ENCODE data around the gene CNOT11. TPM values are rescaled to one million over a fixed set of nuclear protein-coding genes. Genes with fewer than 3 reads are reported as not detected.
"Not testable (repeated sequence)": the region's sequence is repeated elsewhere in the genome, so short reads cannot be mapped to it uniquely, and the experiment has no call there.

CNOT11 gene
- total RNA-seq, 1 donor from 2014 or later = 30.6 TPM

DNA sequence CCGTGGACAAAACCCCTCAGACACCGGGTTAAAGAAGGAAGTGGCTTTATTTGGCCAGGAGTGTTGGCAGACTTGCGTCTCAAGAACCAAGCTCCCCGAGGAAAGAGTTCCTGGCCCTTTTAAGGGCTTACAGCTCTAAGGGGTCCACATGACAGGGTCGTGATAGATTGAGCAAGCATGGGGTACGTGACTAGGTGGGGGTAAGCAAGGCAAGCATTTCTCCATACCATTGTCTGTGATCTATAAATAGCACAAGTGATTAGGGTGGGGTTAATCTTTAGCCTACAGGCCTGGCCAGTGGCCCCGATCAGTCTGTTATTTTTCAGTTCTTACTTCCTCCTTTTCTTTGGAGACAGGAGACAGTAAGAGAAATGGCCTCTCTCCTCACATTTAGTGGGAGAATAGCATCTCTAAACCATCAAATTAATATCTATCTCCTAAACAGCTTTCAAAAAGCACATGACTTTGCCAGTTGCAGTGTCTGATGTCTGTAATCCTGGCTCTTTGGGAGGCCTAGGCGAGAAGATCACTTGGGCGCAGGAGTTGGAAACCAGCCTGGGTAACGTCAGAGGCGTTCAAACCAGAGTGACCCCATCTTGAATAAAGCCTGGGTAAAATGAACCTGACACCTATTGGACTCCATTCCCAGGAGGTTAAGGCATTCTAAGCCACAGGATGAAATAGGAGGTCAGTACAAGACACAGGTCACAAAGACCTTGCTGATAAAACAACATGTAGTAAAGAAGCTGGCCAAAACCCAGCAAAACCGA lies 18.3 kb upstream of the CNOT11 start:
- Histone ChIP-seq H3K27me3 (no peaks in the 10 kb centered on the region), H3K36me3 (no peaks in the 10 kb centered on the region), H3K4me3 (no peak overlapping the region), H3K4me1 (no peaks in the 10 kb centered on the region), H3K27ac (no peak overlapping the region), H3K9me3 (no peaks in the 10 kb centered on the region)
- intact Hi-C loops (cut with DNase I) = no loop called here
- DNase-seq (no peak), ATAC-seq (no peak)
- TF ChIP-seq, protein P1, sequence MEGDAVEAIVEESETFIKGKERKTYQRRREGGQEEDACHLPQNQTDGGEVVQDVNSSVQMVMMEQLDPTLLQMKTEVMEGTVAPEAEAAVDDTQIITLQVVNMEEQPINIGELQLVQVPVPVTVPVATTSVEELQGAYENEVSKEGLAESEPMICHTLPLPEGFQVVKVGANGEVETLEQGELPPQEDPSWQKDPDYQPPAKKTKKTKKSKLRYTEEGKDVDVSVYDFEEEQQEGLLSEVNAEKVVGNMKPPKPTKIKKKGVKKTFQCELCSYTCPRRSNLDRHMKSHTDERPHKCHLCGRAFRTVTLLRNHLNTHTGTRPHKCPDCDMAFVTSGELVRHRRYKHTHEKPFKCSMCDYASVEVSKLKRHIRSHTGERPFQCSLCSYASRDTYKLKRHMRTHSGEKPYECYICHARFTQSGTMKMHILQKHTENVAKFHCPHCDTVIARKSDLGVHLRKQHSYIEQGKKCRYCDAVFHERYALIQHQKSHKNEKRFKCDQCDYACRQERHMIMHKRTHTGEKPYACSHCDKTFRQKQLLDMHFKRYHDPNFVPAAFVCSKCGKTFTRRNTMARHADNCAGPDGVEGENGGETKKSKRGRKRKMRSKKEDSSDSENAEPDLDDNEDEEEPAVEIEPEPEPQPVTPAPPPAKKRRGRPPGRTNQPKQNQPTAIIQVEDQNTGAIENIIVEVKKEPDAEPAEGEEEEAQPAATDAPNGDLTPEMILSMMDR (IDR thresholded peaks at IDR 0.05) = no peak

DNA sequence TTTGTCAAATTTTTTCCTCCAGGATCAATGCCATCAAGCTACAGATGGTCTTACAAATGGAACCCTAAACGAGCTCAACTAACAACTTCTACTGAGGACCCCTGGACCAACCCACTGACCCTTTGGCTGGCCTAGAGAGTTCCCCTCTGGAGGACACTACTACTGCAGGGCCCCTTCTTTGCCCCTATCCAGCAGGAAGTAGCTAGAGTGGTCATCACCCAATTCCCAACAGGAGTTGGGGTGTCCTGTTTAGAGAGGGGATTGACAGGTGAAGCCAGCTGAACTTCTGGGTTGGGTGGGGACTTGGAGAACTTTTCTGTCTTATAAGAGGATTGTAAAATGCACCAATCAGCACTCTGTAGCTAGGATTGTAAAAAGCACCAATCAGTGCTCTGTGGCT lies 16.7 kb upstream of the CNOT11 start:
- H3K36me3 ChIP-seq; H3K27ac ChIP-seq; ATAC-seq; H3K27me3 ChIP-seq; intact Hi-C loops (cut with DNase I); H3K9me3 ChIP-seq; H3K4me1 ChIP-seq; DNase-seq; H3K4me3 ChIP-seq: not testable (repeated sequence)

- intact Hi-C loops (cut with DNase I); H3K27me3 ChIP-seq; H3K4me3 ChIP-seq; DNase-seq; H3K27ac ChIP-seq; H3K4me1 ChIP-seq; H3K36me3 ChIP-seq; ATAC-seq; H3K9me3 ChIP-seq: not testable (repeated sequence)
Observed at GRCh38 chr2:101237944-101238343, 14.7 kb upstream of the CNOT11 start.

GRCh38 chr2:101238930-101239759 lies 13.5 kb upstream of the CNOT11 start:
- TF ChIP-seq, protein P1 (IDR thresholded peaks at IDR 0.05) = no peak
- H3K4me3 ChIP-seq = no peak overlapping the region
- peak overlapping the region; percentile 84 for H3K27ac ChIP-seq
- intact Hi-C loops (cut with DNase I) = no loop called here
- H3K9me3 ChIP-seq = no peaks in the 10 kb centered on the region
- H3K4me1 ChIP-seq = no peaks in the 10 kb centered on the region
- H3K27me3 ChIP-seq = no peaks in the 10 kb centered on the region
- ATAC-seq (peak; percentile 71), DNase-seq (no peak)
- no peaks in the 10 kb centered on the region for H3K36me3 ChIP-seq

DNA sequence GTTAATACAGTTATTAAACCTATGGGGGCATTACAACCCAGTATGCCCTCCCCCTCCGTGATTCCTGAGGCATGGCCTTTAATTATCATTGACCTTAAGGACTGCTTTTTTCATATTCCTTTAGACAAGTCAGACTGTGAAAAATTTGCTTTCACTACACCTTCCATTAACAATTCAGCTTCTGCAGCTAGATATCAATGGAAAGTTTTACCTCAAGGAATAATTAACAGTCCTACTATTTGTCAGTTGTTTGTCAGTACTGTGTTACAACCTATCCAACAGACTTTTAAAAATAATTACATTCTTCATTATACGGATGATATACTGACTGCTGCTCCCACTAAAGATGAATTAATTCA lies 12.9 kb upstream of the CNOT11 start:
- peak overlapping the region; percentile 84 for H3K27ac ChIP-seq
- H3K9me3 ChIP-seq; H3K27me3 ChIP-seq; DNase-seq; H3K36me3 ChIP-seq; H3K4me1 ChIP-seq; H3K4me3 ChIP-seq; ATAC-seq; intact Hi-C loops (cut with DNase I): not testable (repeated sequence)

GRCh38 chr2:101240694-101241093 lies 12.0 kb upstream of the CNOT11 start:
- H3K27ac ChIP-seq = peak overlapping the region; percentile 84
- H3K36me3 ChIP-seq; ATAC-seq; H3K27me3 ChIP-seq; H3K9me3 ChIP-seq; H3K4me3 ChIP-seq; intact Hi-C loops (cut with DNase I); H3K4me1 ChIP-seq; DNase-seq: not testable (repeated sequence)
- TF ChIP-seq, protein P1 (IDR thresholded peaks at IDR 0.05) = peak; percentile 59

- no peak for ATAC-seq
- H3K9me3 ChIP-seq = no peaks in the 10 kb centered on the region
- DNase-seq = no peak
- H3K4me1 ChIP-seq = no peaks in the 10 kb centered on the region
- H3K4me3 ChIP-seq = no peak overlapping the region
- intact Hi-C loops (cut with DNase I) = no loop called here
- no peak overlapping the region for H3K27ac ChIP-seq
- TF ChIP-seq, protein P1 (IDR thresholded peaks at IDR 0.05) = no peak
- no peaks in the 10 kb centered on the region for H3K36me3 ChIP-seq
- H3K27me3 ChIP-seq = no peaks in the 10 kb centered on the region
Observed at GRCh38 chr2:101241158-101241557, 11.5 kb upstream of the CNOT11 start.

GRCh38 chr2:101244373-101244772 lies 8.3 kb upstream of the CNOT11 start:
- DNase-seq; H3K4me3 ChIP-seq; H3K27ac ChIP-seq; ATAC-seq; H3K9me3 ChIP-seq; intact Hi-C loops (cut with DNase I); H3K36me3 ChIP-seq; H3K27me3 ChIP-seq; H3K4me1 ChIP-seq: not testable (repeated sequence)

DNA sequence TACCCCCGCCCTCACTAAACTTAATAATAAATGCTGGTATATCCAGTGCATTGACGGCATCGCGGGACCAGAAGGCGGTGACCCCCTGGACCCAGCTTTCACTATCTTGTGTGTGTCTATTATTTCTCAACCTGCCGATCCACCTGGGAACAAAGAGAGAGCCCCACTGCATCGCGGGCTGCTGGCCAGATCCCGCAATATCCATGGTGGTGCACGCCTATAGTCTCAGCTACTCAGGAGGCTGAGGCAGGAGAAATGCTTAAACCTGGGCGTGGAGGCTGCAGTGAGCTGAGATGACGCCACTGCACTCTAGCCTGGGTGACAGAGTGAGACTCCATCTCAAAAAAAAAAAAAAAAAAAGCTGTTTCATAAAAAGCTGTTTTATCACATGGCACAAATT lies 7.8 kb upstream of the CNOT11 start:
- H3K4me3 ChIP-seq; intact Hi-C loops (cut with DNase I); H3K4me1 ChIP-seq; H3K36me3 ChIP-seq; DNase-seq; H3K9me3 ChIP-seq; ATAC-seq; H3K27me3 ChIP-seq; H3K27ac ChIP-seq: not testable (repeated sequence)

DNA sequence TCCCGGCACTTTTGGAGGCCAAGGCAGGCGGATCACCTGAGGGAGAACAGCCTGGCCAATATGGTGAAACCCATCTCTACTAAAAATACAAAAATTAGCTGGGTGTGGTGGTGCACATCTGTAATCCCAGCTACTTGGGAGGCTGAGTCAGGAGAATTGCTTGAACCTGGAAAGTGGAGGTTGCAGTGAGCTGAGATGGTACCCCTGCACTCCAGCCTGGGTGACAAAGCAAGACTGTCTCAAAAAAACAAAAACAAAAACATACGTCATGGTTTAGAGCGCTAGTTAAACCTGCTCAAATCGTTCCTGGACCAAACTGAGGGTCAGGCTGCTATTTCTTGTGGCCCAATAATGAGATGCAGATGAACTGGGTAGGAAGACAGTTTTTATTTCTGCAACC lies 7.2 kb upstream of the CNOT11 start:
- H3K27me3 ChIP-seq; DNase-seq; H3K9me3 ChIP-seq; H3K4me3 ChIP-seq; intact Hi-C loops (cut with DNase I); H3K4me1 ChIP-seq; H3K27ac ChIP-seq; H3K36me3 ChIP-seq; ATAC-seq: not testable (repeated sequence)

Measured in upper lobe of right lung (tissue), 1 donor.